HepG2 (cell line): ENCODE measurements around the gene PLAA. TPM values are rescaled to one million over a fixed set of nuclear protein-coding genes. Genes with fewer than 3 reads are reported as not detected.

ENCODE experiments used
- ATAC-seq: fragments of 200-7000 bp; cut with Tn5 transposase; 3 replicates; pipeline ENCODE4 v1.9.1; 2020; ENCODE audit warnings: mild to moderate bottlenecking, moderate library complexity
- BruUV-seq: library from RNA; stranded (reverse); fragments of 400-500 nt; replicated peaks from 2 replicates; lab custom pipeline; 2021; lab: Mats Ljungman, UMichigan
- CTCF ChIA-PET: fragments of 300-600 bp; formaldehyde crosslinking; extraction: SDS; loops from one replicate; lab custom pipeline; 2021; ENCODE audit warnings: low total read pairs, inconsistent platforms, low intra/inter-chr PET ratio; lab: Yijun Ruan, JAX
- POLR2A ChIA-PET: fragments of 350-600 bp; sonication (Branson Sonifier 250); formaldehyde crosslinking; loops from one replicate; lab custom pipeline; 2020; ENCODE audit warnings: antibody characterized with exemption, inconsistent platforms; lab: Yijun Ruan, JAX
- DNase-seq: peaks from one replicate; pipeline ENCODE4 v3.0.0-alpha.2; 2015; ENCODE audit warnings: low spot score
- FAIRE-seq: peaks from 3 replicates; lab custom pipeline; 2011; peaks lifted over from hg19 to GRCh38; lab: Jason Lieb, UNC
- H2AFZ ChIP-seq: one replicate; pipeline ENCODE4 v1.6.1; 2011; ENCODE audit warnings: low read length, inconsistent platforms
- H3K27ac ChIP-seq: fragments of 300-600 bp; 3 replicates; pipeline ENCODE4 v1.8.0; 2011; ENCODE audit warnings: mixed run types, mild to moderate bottlenecking, mixed read lengths, low read length, inconsistent platforms; ENCODE audit not compliant: insufficient read depth; ENCODE audit errors: extremely low read length
- H3K27me3 ChIP-seq, 2 experiments: fragments of 200-600 bp in 1 of 2; 2 replicates in 1 of 2; 3 replicates in 1 of 2; pipeline versions ENCODE4 v1.6.0 to v1.8.0; 2011; ENCODE audit warnings: low read length in 2 of 2, mild to moderate bottlenecking in 2 of 2, moderate library complexity in 2 of 2, inconsistent platforms in 1 of 2; ENCODE audit not compliant: insufficient read depth in 2 of 2, control insufficient read depth in 1 of 2
- H3K36me3 ChIP-seq, 2 experiments: fragments of 200-600 bp in 1 of 2; replicated peaks in 1 of 2; 2 replicates in 1 of 2; 3 replicates in 1 of 2; pipeline versions ENCODE4 v1.5.1 to v1.8.0; 2011; ENCODE audit warnings: low read length in 2 of 2, inconsistent platforms in 1 of 2; ENCODE audit not compliant: insufficient read depth in 2 of 2, control insufficient read depth in 1 of 2
- H3K4me1 ChIP-seq: 2 replicates; pipeline ENCODE4 v1.5.1; 2012; ENCODE audit warnings: low read length, inconsistent platforms; ENCODE audit not compliant: insufficient read depth
- H3K4me2 ChIP-seq: 2 replicates; pipeline ENCODE4 v1.6.0; 2011; ENCODE audit warnings: low read depth, low read length, inconsistent platforms
- H3K4me3 ChIP-seq, 3 experiments: fragments of 200-600 bp in 1 of 3; sonication (generic), shearing (Covaris generic) in 1 of 3; replicated peaks in 1 of 3; 2 replicates each; pipeline ENCODE4 v1.5.1; 2011 to 2016; ENCODE audit warnings: low read length in 3 of 3, inconsistent platforms in 2 of 3, low read depth in 2 of 3, mild to moderate bottlenecking in 2 of 3, control low read depth in 1 of 3, mixed read lengths in 1 of 3; ENCODE audit not compliant: insufficient read depth in 1 of 3
- H3K79me2 ChIP-seq: one replicate; pipeline ENCODE4 v1.6.1; 2011; ENCODE audit warnings: low read length, inconsistent platforms; ENCODE audit not compliant: insufficient read depth
- H3K9ac ChIP-seq: 2 replicates; pipeline ENCODE4 v1.6.0; 2011; ENCODE audit warnings: mild to moderate bottlenecking, low read depth, low read length, inconsistent platforms; ENCODE audit not compliant: insufficient read depth
- H3K9me3 ChIP-seq: 2 replicates; pipeline ENCODE4 v1.5.1; 2012; ENCODE audit warnings: mild to moderate bottlenecking, low read length
- H4K20me1 ChIP-seq: 2 replicates; pipeline ENCODE4 v1.6.0; 2011; ENCODE audit warnings: inconsistent platforms, mild to moderate bottlenecking, low read length, moderate library complexity; ENCODE audit not compliant: insufficient read depth
- MAFK ChIP-seq, 2 experiments: IDR thresholded peaks in 1 of 2; conservative IDR thresholded peaks in 1 of 2; 2 replicates each; pipeline ENCODE4 v1.6.1; 2011; ENCODE audit warnings: improper control_type of control experiment in 2 of 2, low read length in 2 of 2
- NFE2L2 ChIP-seq: fragments of 150-350 bp; IDR thresholded peaks from 2 replicates; pipeline ENCODE4 v1.6.1; 2014; ENCODE audit warnings: low read length
- RAD51 ChIP-seq: fragments of 450-650 bp; IDR thresholded peaks from 2 replicates; pipeline ENCODE4 v1.6.1; 2016; ENCODE audit warnings: borderline replicate concordance
- SMARCE1 ChIP-seq: fragments of 450-650 bp; IDR thresholded peaks from 2 replicates; pipeline ENCODE4 v1.6.1; 2017; ENCODE audit warnings: borderline replicate concordance
- TRIM22 ChIP-seq: fragments of 450-650 bp; IDR thresholded peaks from 2 replicates; pipeline ENCODE4 v1.6.1; 2017
- YY1 ChIP-seq: IDR thresholded peaks from 2 replicates; pipeline ENCODE4 v1.6.1; 2011; ENCODE audit warnings: low read length, low read depth, moderate library complexity, mild to moderate bottlenecking; ENCODE audit not compliant: insufficient read depth, insufficient replicate concordance
- WGBS: methylation state at CpG from one replicate; pipeline ENCODE4 v1.1.6; 2017; ENCODE audit warnings: low lambda C conversion rate; 5-methylcytosine and 5-hydroxymethylcytosine counted together
- in situ Hi-C: cut with HindIII; loops from 2 replicates; pipeline ENCODE4 v1.10.0; 2017; ENCODE audit warnings: low pct_unique_long_range_greater_than_20kb; ENCODE audit not compliant: extremely low pct_ligation_motif_present
- intact Hi-C: fragments of 100-400 bp; cut with micrococcal nuclease; formaldehyde crosslinking; loops from one replicate; pipeline ENCODE4 v1.10.0; 2022; ENCODE audit not compliant: unreplicated experiment
- polyA plus RNA-seq, 8 experiments: library from polyadenylated mRNA; depleted of rRNA in 3 of 8; stranded (reverse) in 7 of 8; unstranded in 1 of 8; fragments of >200 nt; fragmentation: Illumina TruSeq in 4 of 8; extraction: Trizol in 4 of 8; gene quantifications; 2 replicates each; pipeline versions ENCODE4 v1.2.1 to v1.2.3, GENCODE V29; 2011 to 2016; ENCODE audit warnings: low read depth in 4 of 8, missing spikeins in 1 of 8, mixed read lengths in 1 of 8; ENCODE audit not compliant: insufficient read depth in 1 of 8
- total RNA-seq, 5 experiments: library from RNA; depleted of rRNA; stranded (reverse); fragments of >200 nt; fragmentation: Illumina TruSeq; extraction: Trizol; gene quantifications; 2 replicates each; pipeline ENCODE4 v1.2.3, GENCODE V29; 2016; ENCODE audit warnings: low read depth in 1 of 5

PLAA gene
- total and polyA plus RNA-seq, 2 of the 13 experiments (the other 11 are each of a cell fraction or from before 2014, with no cell fraction given), result 5.8 to 22.9 TPM

GRCh38 chr9:26939955-26940711 is 6.9 kb downstream of the PLAA start:
- BruUV-seq, result no TSS peak
- no peak for FAIRE-seq
- in situ Hi-C loops (no loop called here), intact Hi-C loops (no loop called here)
- H3K4me3 ChIP-seq, result no peak overlapping the region
- 93% methylated on average over 3 of the region's 3 CpGs for WGBS
- no peaks in the 10 kb centered on the region for H3K27me3 ChIP-seq
- H4K20me1 ChIP-seq, result no peaks in the 10 kb centered on the region
- H3K4me1 ChIP-seq, result peaks cover 33% of the 10 kb centered on the region
- no peak overlapping the region for H2AFZ ChIP-seq
- H3K36me3 ChIP-seq, result no peaks in the 10 kb centered on the region; a peak in 1 of 5 replicates
- POLR2A ChIA-PET, result no interaction called here
- no peak overlapping the region for H3K27ac ChIP-seq
- no peak overlapping the region for H3K4me2 ChIP-seq
- no peak for DNase-seq
- TF ChIP-seq RAD51, result no peak
- TF ChIP-seq MAFK (conservative IDR thresholded peaks at IDR 0.05 in 1 of 2, IDR thresholded peaks at IDR 0.05 in 1 of 2; ENCODE audit: low read length in 2 of 2), result 0 out of 4 replicates have a peak, but pooled peaks of 1 of the 2 experiments have one; percentile 2
- TF ChIP-seq TRIM22, result no peak
- peak; percentile 55 for TF ChIP-seq NFE2L2
- no peak for TF ChIP-seq SMARCE1
- no peak for TF ChIP-seq YY1
- TF ChIP-seq, all 625 proteins: peak for 2
- no peaks in the 10 kb centered on the region for H3K9me3 ChIP-seq
- CTCF ChIA-PET, result no interaction called here
- no peak for ATAC-seq
- H3K79me2 ChIP-seq, result peaks cover 85% of the 10 kb centered on the region
- H3K9ac ChIP-seq, result no peak overlapping the region
